ENCODE data around the gene RPS6KB2.

- TF ChIP-seq CTCF (conservative IDR thresholded peaks at IDR 0.05; ENCODE audit: low read depth, low read length) (no peak), EZH2 (IDR thresholded peaks at IDR 0.05; ENCODE audit: borderline replicate concordance, low read depth, low read length, poor library complexity, severe bottlenecking) (no peak)
Measured at GRCh38 chr11:67418476-67419281, 9.6 kb upstream of the RPS6KB2 start.
